HEK293 (cell line): ENCODE results near the gene CPLX1.
"Not testable (repeated sequence)": the region's sequence is repeated elsewhere in the genome, so short reads cannot be mapped to it uniquely, and the experiment has no call there.

Source experiments
- CTCF ChIA-PET: fragments of 350-600 bp; formaldehyde crosslinking; extraction: SDS; loops from one replicate; lab custom pipeline; 2021; ENCODE audit warnings: antibody characterized with exemption; lab: Yijun Ruan, JAX
- POLR2A ChIA-PET: fragments of 300-600 bp; formaldehyde crosslinking; extraction: SDS; loops from one replicate; lab custom pipeline; 2020; ENCODE audit warnings: antibody characterized with exemption, inconsistent platforms; lab: Yijun Ruan, JAX
- H3K27ac ChIP-seq: fragments of 200-500 bp; sonication (Bioruptor generic); 2 replicates; pipeline ENCODE4 v1.5.1; 2014; ENCODE audit warnings: low read depth, low read length, control low read depth, inconsistent platforms; ENCODE audit errors: extremely low read depth
- H3K36me3 ChIP-seq, 2 experiments: fragments of 200-500 bp in 1 of 2; sonication (Bioruptor generic) in 1 of 2; 1 replicate in 1 of 2; 2 replicates in 1 of 2; pipeline ENCODE4 v1.5.1; 2014 to 2017; ENCODE audit warnings: inconsistent platforms in 2 of 2, low read length in 2 of 2; ENCODE audit not compliant: control insufficient read depth in 2 of 2, insufficient read depth in 1 of 2
- H3K4me1 ChIP-seq: fragments of 200-500 bp; sonication (Bioruptor generic); 2 replicates; pipeline ENCODE4 v1.5.1; 2014; ENCODE audit warnings: mild to moderate bottlenecking, low read length, inconsistent platforms; ENCODE audit not compliant: control insufficient read depth, insufficient read depth
- H3K4me3 ChIP-seq: 2 replicates; pipeline ENCODE4 v1.5.1; 2011; ENCODE audit warnings: low read depth, mild to moderate bottlenecking, control low read depth, low read length, moderate library complexity
- H3K9me3 ChIP-seq: fragments of 200-500 bp; sonication (Bioruptor generic); 2 replicates; pipeline ENCODE4 v1.5.1; 2014; ENCODE audit warnings: low read depth, low read length, inconsistent platforms; ENCODE audit not compliant: control insufficient read depth, insufficient read depth
- ELK4 ChIP-seq: IDR thresholded peaks from 2 replicates; pipeline ENCODE4 v1.6.1; 2011; ENCODE audit warnings: mild to moderate bottlenecking, low read depth, low read length, borderline replicate concordance
- GLI4 ChIP-seq: fragments of 450-650 bp; formaldehyde crosslinking; IDR thresholded peaks from 2 replicates; pipeline ENCODE4 v1.5.1; 2016; ENCODE audit warnings: missing biosample characterization, missing genetic modification characterization
- GLIS2 ChIP-seq: fragments of 450-650 bp; formaldehyde crosslinking; IDR thresholded peaks from 2 replicates; pipeline ENCODE4 v1.5.1; 2016; ENCODE audit warnings: missing biosample characterization, missing genetic modification characterization
- RBAK ChIP-seq: fragments of 450-650 bp; formaldehyde crosslinking; IDR thresholded peaks from 2 replicates; pipeline ENCODE4 v1.5.1; 2016; ENCODE audit warnings: missing biosample characterization, missing genetic modification characterization
- REPIN1 ChIP-seq: fragments of 450-650 bp; formaldehyde crosslinking; IDR thresholded peaks from 2 replicates; pipeline ENCODE4 v1.5.1; 2017; ENCODE audit warnings: missing biosample characterization, missing genetic modification characterization, low read depth
- ZBTB8A ChIP-seq: fragments of 450-650 bp; formaldehyde crosslinking; IDR thresholded peaks from 2 replicates; pipeline ENCODE4 v1.5.1; 2016; ENCODE audit warnings: missing biosample characterization, missing genetic modification characterization
- ZIC2 ChIP-seq: fragments of 450-650 bp; formaldehyde crosslinking; IDR thresholded peaks from 2 replicates; pipeline ENCODE4 v1.5.1; 2016; ENCODE audit warnings: missing biosample characterization, missing genetic modification characterization
- ZNF10 ChIP-seq: fragments of 450-650 bp; formaldehyde crosslinking; IDR thresholded peaks from 2 replicates; pipeline ENCODE4 v1.5.1; 2017; ENCODE audit warnings: missing biosample characterization, missing genetic modification characterization
- ZNF140 ChIP-seq: fragments of 450-650 bp; formaldehyde crosslinking; IDR thresholded peaks from 2 replicates; pipeline ENCODE4 v1.5.1; 2016; ENCODE audit warnings: missing biosample characterization, missing genetic modification characterization
- ZNF19 ChIP-seq: fragments of 450-650 bp; formaldehyde crosslinking; IDR thresholded peaks from 2 replicates; pipeline ENCODE4; 2016; ENCODE audit warnings: missing biosample characterization, missing genetic modification characterization, low read depth
- ZNF248 ChIP-seq: fragments of 450-650 bp; formaldehyde crosslinking; IDR thresholded peaks from 2 replicates; pipeline ENCODE4 v1.5.1; 2017; ENCODE audit warnings: missing biosample characterization, missing genetic modification characterization
- ZNF266 ChIP-seq: fragments of 450-650 bp; formaldehyde crosslinking; IDR thresholded peaks from 2 replicates; pipeline ENCODE4 v1.5.1; 2016; ENCODE audit warnings: missing biosample characterization, missing genetic modification characterization, low read depth
- ZNF280C ChIP-seq: fragments of 450-650 bp; formaldehyde crosslinking; IDR thresholded peaks from 2 replicates; pipeline ENCODE4 v1.5.1; 2016; ENCODE audit warnings: missing biosample characterization, missing genetic modification characterization
- ZNF362 ChIP-seq: fragments of 450-650 bp; formaldehyde crosslinking; IDR thresholded peaks from 2 replicates; pipeline ENCODE4 v1.5.1; 2016; ENCODE audit warnings: missing biosample characterization, missing genetic modification characterization
- ZNF600 ChIP-seq: fragments of 450-650 bp; formaldehyde crosslinking; IDR thresholded peaks from 2 replicates; pipeline ENCODE4 v1.5.1; 2016; ENCODE audit warnings: missing biosample characterization, missing genetic modification characterization
- ZSCAN23 ChIP-seq: fragments of 450-650 bp; formaldehyde crosslinking; IDR thresholded peaks from 2 replicates; pipeline ENCODE4 v1.5.1; 2016; ENCODE audit warnings: missing biosample characterization, missing genetic modification characterization
- TF ChIP-seq, protein P1 (sequence below): fragments of 450-650 bp; formaldehyde crosslinking; IDR thresholded peaks from 2 replicates; pipeline ENCODE4 v1.5.1; 2016; ENCODE audit warnings: missing biosample characterization, missing genetic modification characterization

CPLX1 gene

GRCh38 chr4:753186-753585, 72.7 kb downstream of the CPLX1 start:
- H3K27ac ChIP-seq, H3K4me1 ChIP-seq, H3K9me3 ChIP-seq, POLR2A ChIA-PET, CTCF ChIA-PET, H3K4me3 ChIP-seq: not testable (repeated sequence)
- peaks cover 6 to 75% of the 10 kb centered on the region in 2 experiments; a peak in 2 of 3 replicates for H3K36me3 ChIP-seq

- H3K36me3 ChIP-seq: peaks cover 8 to 78% of the 10 kb centered on the region in 2 experiments; a peak in 2 of 3 replicates
Measured at GRCh38 chr4:752196-752861, 73.6 kb downstream of the CPLX1 start.

GRCh38 chr4:751676-752075, 74.3 kb downstream of the CPLX1 start:
- H3K9me3 ChIP-seq: no peaks in the 10 kb centered on the region
- H3K36me3 ChIP-seq: peaks cover 8 to 71% of the 10 kb centered on the region in 2 experiments; a peak in 2 of 3 replicates
- no peaks in the 10 kb centered on the region for H3K4me1 ChIP-seq
- H3K4me3 ChIP-seq: no peak overlapping the region
- H3K27ac ChIP-seq: no peak overlapping the region
- POLR2A ChIA-PET: interaction anchor here (0.7 kb wide), 1 partner anchor 74 kb away, joined by 3 read pairs; no protein-coding TSS in a partner anchor
- CTCF ChIA-PET: interaction anchor here (0.7 kb wide), 1 partner anchor 451 kb away, joined by 3 read pairs; no protein-coding TSS in a partner anchor
- TF ChIP-seq GLIS2 (tag by site-specific recombination): peak; percentile 29; the same call in 1 of the 2 replicates
- no peak for TF ChIP-seq ZBTB8A (tag by site-specific recombination)
- TF ChIP-seq ZNF280C (tag by site-specific recombination): no peak

More at GRCh38 chr4:752196-752861, 73.6 kb downstream of the CPLX1 start:
- H3K4me3 ChIP-seq: no peak overlapping the region
- H3K9me3 ChIP-seq: no peaks in the 10 kb centered on the region
- ChIA-PET CTCF (interaction anchor here (0.7 kb wide), 1 partner anchor 451 kb away, joined by 3 read pairs; no protein-coding TSS in a partner anchor), POLR2A (interaction anchor here (0.7 kb wide), 1 partner anchor 74 kb away, joined by 3 read pairs; no protein-coding TSS in a partner anchor)
- no peaks in the 10 kb centered on the region for H3K4me1 ChIP-seq
- no peak overlapping the region for H3K27ac ChIP-seq
- TF ChIP-seq RBAK (tag by site-specific recombination) (no peak), ZNF266 (no peak)
- TF ChIP-seq, all 188 proteins: peak for 0

GRCh38 chr4:749698-750666, 75.9 kb downstream of the CPLX1 start:
- Histone ChIP-seq H3K4me1 (no peaks in the 10 kb centered on the region), H3K27ac (no peak overlapping the region), H3K4me3 (no peak overlapping the region), H3K9me3 (no peaks in the 10 kb centered on the region), H3K36me3 (peaks cover 8 to 63% of the 10 kb centered on the region in 2 experiments; a peak in 2 of 3 replicates)
- POLR2A ChIA-PET: interaction anchor here (0.7 kb wide), 1 partner anchor 34 kb away, joined by 6 read pairs; no protein-coding TSS in a partner anchor
- CTCF ChIA-PET: interaction anchor here (0.7 kb wide), 1 partner anchor 17 kb away, joined by 3 read pairs; no protein-coding TSS in a partner anchor
- no peak for TF ChIP-seq ZNF19
- TF ChIP-seq ZNF362: no peak
- TF ChIP-seq ZIC2 (tag by site-specific recombination): no peak
- TF ChIP-seq GLI4 (tag by site-specific recombination): no peak
- no peak for TF ChIP-seq ZNF10 (tag by site-specific recombination)
- TF ChIP-seq, protein P1, sequence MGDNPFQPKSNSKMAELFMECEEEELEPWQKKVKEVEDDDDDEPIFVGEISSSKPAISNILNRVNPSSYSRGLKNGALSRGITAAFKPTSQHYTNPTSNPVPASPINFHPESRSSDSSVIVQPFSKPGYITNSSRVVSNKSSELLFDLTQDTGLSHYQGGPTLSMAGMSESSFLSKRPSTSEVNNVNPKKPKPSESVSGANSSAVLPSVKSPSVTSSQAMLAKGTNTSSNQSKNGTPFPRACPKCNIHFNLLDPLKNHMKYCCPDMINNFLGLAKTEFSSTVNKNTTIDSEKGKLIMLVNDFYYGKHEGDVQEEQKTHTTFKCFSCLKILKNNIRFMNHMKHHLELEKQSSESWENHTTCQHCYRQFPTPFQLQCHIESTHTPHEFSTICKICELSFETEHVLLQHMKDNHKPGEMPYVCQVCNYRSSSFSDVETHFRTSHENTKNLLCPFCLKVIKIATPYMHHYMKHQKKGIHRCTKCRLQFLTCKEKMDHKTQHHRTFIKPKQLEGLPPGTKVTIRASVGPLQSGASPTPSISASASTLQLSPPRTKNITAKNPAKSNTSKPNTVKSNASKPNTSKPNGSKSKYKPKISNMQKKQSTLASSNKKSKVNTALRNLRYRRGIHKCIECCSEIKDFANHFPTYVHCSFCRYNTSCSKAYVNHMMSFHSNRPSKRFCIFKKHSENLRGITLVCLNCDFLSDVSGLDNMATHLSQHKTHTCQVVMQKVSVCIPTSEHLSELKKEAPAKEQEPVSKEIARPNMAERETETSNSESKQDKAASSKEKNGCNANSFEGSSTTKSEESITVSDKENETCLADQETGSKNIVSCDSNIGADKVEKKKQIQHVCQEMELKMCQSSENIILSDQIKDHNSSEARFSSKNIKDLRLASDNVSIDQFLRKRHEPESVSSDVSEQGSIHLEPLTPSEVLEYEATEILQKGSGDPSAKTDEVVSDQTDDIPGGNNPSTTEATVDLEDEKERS: no peak
- no peak for TF ChIP-seq ELK4
- TF ChIP-seq ZNF600 (tag by site-specific recombination): no peak
- no peak for TF ChIP-seq ZNF140 (tag by site-specific recombination)
- TF ChIP-seq ZSCAN23 (tag by site-specific recombination): no peak
- TF ChIP-seq REPIN1 (tag by site-specific recombination): no peak
- no peak for TF ChIP-seq ZNF248 (tag by site-specific recombination)
